Erythroblast (primary cell): ENCODE data around the gene CCDC138.

Source experiments
- GATA1 ChIP-seq: IDR thresholded peaks from 2 replicates; pipeline ENCODE4 v1.6.1; 2011; ENCODE audit warnings: low read depth, mild to moderate bottlenecking, control low read depth, low read length, moderate library complexity
- POLR2A ChIP-seq: IDR thresholded peaks from 2 replicates; pipeline ENCODE4 v1.6.1; 2011; ENCODE audit warnings: mild to moderate bottlenecking, low read length

DNA sequence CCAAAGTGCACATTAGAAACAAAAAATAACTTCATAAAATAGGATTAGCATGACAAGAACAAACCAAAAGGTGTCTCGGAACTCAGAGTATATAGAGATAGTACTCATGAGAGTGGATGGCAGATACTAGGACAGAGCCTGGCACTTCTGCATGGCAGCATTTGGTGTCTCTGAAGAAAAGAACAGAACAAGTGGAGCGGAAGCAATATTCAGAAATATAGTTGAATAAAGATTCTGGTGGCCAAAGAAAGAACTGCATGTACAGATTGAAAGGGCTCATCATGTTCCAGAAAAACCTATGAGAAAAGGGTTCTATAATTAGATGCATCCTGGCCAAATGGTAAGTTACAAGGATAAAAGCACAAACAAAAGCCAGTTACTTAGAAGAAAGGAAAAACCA is 90.9 kb downstream of the CCDC138 start:
- TF ChIP-seq POLR2A: no peak
- TF ChIP-seq GATA1: no peak
